Measurements from ENCODE around the gene TCEAL3. TPM values are rescaled to one million over a fixed set of nuclear protein-coding genes. Genes with fewer than 3 reads are reported as not detected.
"Not testable (repeated sequence)": the region's sequence is repeated elsewhere in the genome, so short reads cannot be mapped to it uniquely, and the experiment has no call there.

TCEAL3 gene
- total RNA-seq, 1 donor from 2014 or later: 28.7 TPM

- no peak for TF ChIP-seq CTCF (conservative IDR thresholded peaks at IDR 0.05; ENCODE audit: low read depth, low read length)
- DNase-seq (ENCODE audit: low read depth): no peak
- H3K4me3 ChIP-seq (ENCODE audit: low read depth, low read length): no peak overlapping the region
These were observed 36.0 kb upstream of the TCEAL3 start for GRCh38 chrX:103571726-103572125.

- no peak for DNase-seq (ENCODE audit: low read depth)
- no peak overlapping the region for H3K4me3 ChIP-seq (ENCODE audit: low read depth, low read length)
- TF ChIP-seq CTCF (conservative IDR thresholded peaks at IDR 0.05; ENCODE audit: low read depth, low read length): no peak
These were observed 34.6 kb upstream of the TCEAL3 start for GRCh38 chrX:103573202-103573601.

GRCh38 chrX:103584596-103584995 lies 23.2 kb upstream of the TCEAL3 start:
- DNase-seq (ENCODE audit: low read depth): no peak
- TF ChIP-seq CTCF (conservative IDR thresholded peaks at IDR 0.05; ENCODE audit: low read depth, low read length): no peak
- H3K4me3 ChIP-seq (ENCODE audit: low read depth, low read length): no peak overlapping the region

- H3K4me3 ChIP-seq (ENCODE audit: low read depth, low read length): peak within 1 kb of the TSS; percentile 81
- no peak for DNase-seq (ENCODE audit: low read depth)
- TF ChIP-seq CTCF (conservative IDR thresholded peaks at IDR 0.05; ENCODE audit: low read depth, low read length): no peak
These were observed 22.1 kb upstream of the TCEAL3 start, which contains the start of gene TCEAL4 for GRCh38 chrX:103585411-103586313. TSS of gene TCEAL4 (plus strand) at chrX:103585515. CDS start at chrX:103586676, 1,161 bp downstream.

- TF ChIP-seq CTCF (conservative IDR thresholded peaks at IDR 0.05; ENCODE audit: low read depth, low read length): no peak
- DNase-seq (ENCODE audit: low read depth): no peak
- H3K4me3 ChIP-seq (ENCODE audit: low read depth, low read length): peak overlapping the region; percentile 81
These were observed 21.5 kb upstream of the TCEAL3 start for GRCh38 chrX:103586314-103586646.

- H3K4me3 ChIP-seq (ENCODE audit: low read depth, low read length): peak overlapping the region; percentile 81
- TF ChIP-seq CTCF (conservative IDR thresholded peaks at IDR 0.05; ENCODE audit: low read depth, low read length): no peak
- no peak for DNase-seq (ENCODE audit: low read depth)
These were observed 21.1 kb upstream of the TCEAL3 start for GRCh38 chrX:103586659-103587058.

GRCh38 chrX:103592295-103592694 lies 15.5 kb upstream of the TCEAL3 start:
- not testable (repeated sequence) for H3K4me3 ChIP-seq (ENCODE audit: low read depth, low read length); DNase-seq (ENCODE audit: low read depth)

- not testable (repeated sequence) for H3K4me3 ChIP-seq (ENCODE audit: low read depth, low read length); DNase-seq (ENCODE audit: low read depth)
These were observed 12.6 kb upstream of the TCEAL3 start for GRCh38 chrX:103595202-103595601.

Data from epithelial cell of proximal tubule (primary cell).